Cardiac fibroblast (primary cell): ENCODE data around the gene JTB.

ENCODE experiments used
- DNase-seq, 2 donors: peaks; one replicate each; pipeline versions ENCODE4 v3.0.0 to v3.0.0-alpha.2; 2010; ENCODE audit warnings: low read depth in 2 of 2
- H3K4me3 ChIP-seq, 2 donors: replicated peaks in 1 of 2; 1 replicate in 1 of 2; 2 replicates in 1 of 2; pipeline ENCODE4 v1.5.1; 2011; ENCODE audit warnings: low read depth in 2 of 2, low read length in 2 of 2, mild to moderate bottlenecking in 2 of 2, moderate library complexity in 1 of 2
- TF ChIP-seq, protein P1 (sequence below): IDR thresholded peaks from one replicate; pipeline ENCODE4 v1.5.1; 2011; ENCODE audit warnings: low read depth, mild to moderate bottlenecking, low read length, inconsistent platforms

Gene JTB

DNA sequence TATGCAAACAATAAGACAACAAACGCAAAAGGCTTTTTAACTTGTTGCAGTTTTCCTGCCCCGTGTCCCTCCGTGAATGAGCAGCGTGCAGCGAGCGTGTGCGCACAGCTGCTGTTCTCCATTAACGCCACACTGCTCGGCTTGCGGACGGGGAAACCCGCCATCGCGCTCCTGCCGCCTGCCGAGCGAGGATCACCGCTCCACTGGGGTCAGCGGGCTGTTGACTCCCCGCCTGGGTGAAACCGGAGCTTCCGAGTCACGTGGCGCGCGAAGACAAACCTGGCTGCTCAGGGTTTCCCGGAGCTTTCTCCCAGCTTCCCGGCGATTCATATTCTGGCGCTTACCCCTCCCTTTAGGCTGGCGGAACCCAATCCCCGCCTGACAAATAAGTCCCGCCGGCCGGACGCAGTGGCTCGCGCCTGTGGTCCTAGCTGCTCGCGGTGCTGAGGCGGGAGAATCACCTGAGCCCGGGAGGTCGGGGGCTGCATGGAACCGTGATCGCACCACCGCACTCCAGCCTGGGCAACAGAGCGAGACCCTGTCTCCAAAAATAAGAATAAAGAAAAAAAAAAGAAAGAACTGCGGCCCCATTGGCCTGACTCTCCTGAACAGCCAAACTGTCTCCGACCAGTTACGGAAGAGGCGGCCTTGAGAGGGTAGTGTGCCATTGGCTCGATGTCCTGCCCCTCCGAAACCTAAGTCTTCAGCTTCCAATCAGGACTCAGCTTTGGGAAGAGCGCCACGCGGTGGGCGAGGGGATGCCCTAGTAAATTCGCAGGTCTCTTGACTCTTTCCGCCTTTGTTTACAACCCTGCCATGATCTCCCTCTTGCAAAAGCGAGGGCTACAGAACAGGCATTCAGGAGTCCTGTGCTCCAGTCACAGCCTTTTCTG is 10.1 kb downstream of the JTB start, which contains the start of gene CREB3L4:
TSS of gene CREB3L4 (plus strand) at position 796 of the 893 bp plus-strand sequence. CDS start 624 bp downstream, outside the sequence.
- TF ChIP-seq, protein P1, sequence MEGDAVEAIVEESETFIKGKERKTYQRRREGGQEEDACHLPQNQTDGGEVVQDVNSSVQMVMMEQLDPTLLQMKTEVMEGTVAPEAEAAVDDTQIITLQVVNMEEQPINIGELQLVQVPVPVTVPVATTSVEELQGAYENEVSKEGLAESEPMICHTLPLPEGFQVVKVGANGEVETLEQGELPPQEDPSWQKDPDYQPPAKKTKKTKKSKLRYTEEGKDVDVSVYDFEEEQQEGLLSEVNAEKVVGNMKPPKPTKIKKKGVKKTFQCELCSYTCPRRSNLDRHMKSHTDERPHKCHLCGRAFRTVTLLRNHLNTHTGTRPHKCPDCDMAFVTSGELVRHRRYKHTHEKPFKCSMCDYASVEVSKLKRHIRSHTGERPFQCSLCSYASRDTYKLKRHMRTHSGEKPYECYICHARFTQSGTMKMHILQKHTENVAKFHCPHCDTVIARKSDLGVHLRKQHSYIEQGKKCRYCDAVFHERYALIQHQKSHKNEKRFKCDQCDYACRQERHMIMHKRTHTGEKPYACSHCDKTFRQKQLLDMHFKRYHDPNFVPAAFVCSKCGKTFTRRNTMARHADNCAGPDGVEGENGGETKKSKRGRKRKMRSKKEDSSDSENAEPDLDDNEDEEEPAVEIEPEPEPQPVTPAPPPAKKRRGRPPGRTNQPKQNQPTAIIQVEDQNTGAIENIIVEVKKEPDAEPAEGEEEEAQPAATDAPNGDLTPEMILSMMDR, result peak; percentile 40
- peak within 1 kb of the TSS; percentile 64 to 67 for H3K4me3 ChIP-seq
- peak; percentile 99 for DNase-seq

DNA sequence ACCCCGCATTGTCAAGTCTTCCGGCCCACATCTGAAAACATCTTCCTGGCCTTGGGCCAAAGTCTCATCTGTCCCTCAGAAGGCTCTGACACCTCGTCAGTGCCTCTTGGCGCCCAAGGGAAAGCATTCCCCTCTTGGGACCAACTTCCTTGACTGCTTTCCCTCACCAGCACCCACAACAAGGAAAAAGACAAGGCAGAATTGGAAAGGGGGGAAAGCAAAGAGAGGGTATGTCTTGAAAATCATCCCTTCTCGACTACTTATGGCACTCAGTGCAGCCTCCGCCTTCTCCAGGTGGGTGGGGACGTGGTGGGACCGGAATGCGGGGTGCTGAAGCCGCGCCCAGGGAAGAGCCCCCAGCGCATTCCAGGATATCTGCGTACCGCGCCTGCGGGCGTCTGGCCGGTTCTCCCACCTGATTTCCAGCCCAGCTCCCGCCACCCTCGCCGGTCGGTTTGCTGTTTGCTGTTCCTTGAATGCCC is 13.6 kb downstream of the JTB start:
- TF ChIP-seq, protein P1, result no peak
- peak overlapping the region; percentile 81 to 83 for H3K4me3 ChIP-seq
- DNase-seq, result peak in 1 of 2 donors; percentile 37

DNA sequence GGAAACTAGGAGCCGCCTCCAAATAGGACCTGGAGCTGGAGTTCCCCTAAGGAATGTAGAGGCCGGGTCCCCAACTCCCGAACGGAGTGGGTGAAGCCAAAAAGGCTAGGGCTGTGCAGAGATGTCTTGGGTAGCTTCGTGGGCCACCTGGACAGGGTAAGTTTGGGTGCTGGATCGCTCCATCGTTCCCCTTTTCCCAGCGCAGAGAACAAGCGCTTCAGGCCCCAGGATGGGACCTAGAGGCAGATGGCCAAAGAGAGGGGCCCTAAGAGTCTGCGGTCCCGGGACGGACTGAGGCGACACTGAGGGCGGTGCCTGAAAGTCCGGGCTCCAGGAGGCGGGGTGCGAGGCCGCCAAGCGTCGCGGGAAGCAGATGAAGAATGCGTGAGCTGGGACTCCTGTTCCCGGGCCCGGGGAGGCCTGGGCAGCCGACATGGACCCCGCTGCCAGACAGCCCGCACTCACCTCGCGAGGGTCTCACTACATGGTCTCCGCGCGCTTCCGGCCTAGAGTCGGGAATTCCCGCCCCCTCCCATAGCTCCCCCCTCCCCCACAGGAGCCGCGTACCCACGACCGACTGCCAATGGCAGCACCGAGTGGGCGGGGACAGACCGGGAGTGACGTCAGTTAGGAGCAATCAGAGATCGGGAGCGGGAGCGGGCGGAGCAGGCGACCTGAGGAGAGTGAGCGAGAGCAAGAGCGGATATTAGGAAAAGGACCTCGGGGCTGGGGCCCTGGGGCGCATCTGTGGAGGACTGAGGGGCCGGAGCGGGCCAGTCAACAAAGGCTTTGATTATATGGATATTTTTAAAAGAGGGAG is 14.2 kb downstream of the JTB start, which contains the start of gene SLC39A1:
TSS of gene SLC39A1 (minus strand) at position 508 of the 820 bp plus-strand sequence. CDS start 822 bp downstream, outside the sequence.
- H3K4me3 ChIP-seq, result peak within 1 kb of the TSS; percentile 81 to 83
- TF ChIP-seq, protein P1, result no peak
- peak; percentile 97 for DNase-seq

DNA sequence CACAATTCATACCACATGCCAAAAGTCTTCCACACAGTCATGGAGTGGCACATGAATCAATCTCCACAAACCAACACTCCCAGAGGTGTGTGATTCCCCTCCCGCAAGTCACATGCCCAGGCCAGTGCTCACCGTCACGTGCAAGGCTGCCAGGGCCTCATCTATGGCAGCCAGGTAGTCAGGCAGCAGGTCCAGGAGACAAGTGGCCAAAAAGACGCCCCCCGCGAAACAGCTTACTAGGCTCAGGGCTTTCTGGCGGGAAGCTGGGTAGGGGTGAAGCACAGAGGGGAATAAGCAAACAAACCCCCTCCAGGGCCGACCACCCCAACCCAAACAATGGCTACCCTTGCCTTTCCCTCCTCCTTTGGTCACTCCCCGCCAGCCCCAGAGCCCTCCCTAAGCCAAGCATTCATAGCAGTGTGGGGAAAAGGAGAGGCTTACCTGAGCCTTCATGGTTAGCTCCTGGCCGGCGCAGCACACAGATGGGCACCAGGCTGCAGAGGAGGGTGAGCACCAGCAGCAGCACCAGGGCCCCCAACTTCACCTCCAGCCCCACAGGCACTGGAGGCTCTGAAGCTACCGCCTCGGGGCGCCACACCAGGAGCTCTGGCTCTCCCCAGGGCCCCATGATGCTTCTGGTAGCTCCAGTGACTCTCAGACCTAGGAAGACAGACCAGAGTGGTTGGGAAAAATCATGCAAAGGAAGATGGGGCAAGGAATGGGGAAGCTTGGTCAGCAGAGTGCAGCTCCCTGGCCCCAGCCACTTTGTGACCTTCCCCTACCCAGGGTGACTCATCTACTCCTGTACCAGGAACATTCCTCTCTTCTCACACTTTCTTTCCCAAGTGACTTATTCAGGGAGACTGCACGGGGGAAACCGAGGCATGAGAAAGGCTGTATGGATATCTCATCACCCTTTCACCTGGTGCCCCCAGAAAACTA is 15.1 kb downstream of the JTB start:
- peak overlapping the region; percentile 81 to 83 for H3K4me3 ChIP-seq
- DNase-seq, result peak; percentile 58 to 75
- TF ChIP-seq, protein P1, result no peak

DNA sequence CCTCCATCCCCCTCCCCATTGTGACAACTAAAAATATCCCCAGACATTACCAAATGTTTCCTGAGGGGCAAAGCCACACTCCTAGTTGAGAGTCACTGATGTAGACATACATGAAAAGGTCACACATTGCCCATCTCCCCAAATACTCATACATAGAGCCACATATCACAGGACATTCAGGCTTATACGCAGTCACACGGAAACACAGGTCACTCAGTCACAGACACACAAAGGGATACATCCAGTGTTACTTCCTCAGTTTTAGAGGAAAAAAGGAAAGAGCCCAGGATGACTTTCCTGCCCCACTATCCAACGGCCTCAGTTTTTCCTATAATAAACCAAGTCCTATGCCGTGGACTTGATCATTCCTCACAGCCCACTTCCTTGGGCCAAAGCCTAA is 16.1 kb downstream of the JTB start:
- TF ChIP-seq, protein P1, result no peak
- H3K4me3 ChIP-seq, result peak overlapping the region in 1 of 2 donors; percentile 83
- no peak for DNase-seq
